ENCODE results near the gene ERI2.
A peak's percentile ranks its signal among the peaks of the same experiment; 100 is the strongest.

Gene ERI2, protein sequence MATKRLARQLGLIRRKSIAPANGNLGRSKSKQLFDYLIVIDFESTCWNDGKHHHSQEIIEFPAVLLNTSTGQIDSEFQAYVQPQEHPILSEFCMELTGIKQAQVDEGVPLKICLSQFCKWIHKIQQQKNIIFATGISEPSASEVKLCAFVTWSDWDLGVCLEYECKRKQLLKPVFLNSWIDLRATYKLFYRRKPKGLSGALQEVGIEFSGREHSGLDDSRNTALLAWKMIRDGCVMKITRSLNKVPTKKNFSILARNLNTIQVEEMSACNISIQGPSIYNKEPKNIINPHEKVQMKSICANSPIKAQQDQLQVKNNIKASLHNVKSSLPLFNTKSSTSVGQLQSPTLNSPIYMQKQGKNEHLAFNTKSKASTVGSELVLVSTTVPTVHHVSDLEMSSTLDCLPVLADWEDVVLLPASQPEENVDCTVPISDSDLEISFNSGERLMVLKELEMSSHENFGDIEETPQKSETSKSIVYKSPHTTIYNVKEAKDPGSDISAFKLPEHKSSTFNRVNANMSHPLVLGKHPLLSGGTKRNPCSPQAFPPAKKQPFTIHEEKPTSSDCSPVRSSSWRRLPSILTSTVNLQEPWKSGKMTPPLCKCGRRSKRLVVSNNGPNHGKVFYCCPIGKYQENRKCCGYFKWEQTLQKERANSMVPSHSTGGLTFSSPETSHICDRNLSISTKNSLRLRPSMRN

DNA sequence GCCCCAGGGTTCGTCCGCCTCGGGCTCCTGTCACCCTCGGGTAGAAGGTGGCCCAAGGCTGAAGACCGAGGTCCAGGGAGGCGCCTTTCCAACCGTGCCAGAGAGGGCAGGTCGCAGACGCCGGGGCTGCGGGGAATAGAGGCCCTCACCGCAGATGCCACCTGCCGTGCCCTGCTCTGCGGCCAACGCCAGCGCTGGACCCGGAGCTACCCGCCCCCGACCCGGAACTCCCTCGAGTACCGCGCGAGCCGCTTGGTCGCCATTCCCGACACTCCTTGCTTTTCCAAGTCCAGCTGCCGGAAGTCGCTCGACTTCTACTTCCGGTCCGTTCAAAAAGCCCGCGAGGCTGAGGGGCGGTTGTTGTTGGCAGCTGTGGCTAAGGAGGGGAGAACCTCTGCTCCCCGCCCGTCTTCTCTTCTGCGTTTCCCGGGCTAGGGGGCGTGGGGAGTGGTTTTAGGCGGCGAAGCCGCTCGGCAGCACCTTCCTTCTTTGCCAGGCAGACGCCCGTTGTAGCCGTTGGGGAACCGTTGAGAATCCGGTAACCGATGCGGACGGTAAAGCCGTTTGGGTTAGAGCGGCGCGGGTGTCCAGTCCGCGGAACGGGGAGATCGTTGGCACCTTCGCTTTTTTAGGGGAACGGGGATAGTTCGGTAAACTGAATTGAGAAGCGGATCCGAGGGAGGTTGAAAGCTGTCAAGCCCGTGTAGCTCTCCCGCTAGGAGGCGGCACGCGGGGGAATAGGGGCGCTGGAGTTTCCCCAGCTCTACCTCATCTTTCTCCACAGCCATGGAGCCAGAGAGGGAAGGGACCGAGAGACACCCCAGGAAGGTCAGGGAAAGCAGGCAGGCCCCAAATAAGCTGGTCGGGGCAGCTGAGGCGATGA lies at the start of gene ERI2, which contains the start of gene REXO5:
Gene ERI2, minus strand, starts transcription at position 305 of the 883 bp plus-strand sequence. Its CDS starts 42 bp downstream, at position 263.
Gene REXO5, plus strand, starts transcription at position 360 of the 883 bp plus-strand sequence. Its CDS starts 427 bp downstream, at position 787.
- DNase-seq = peak; percentile 82

DNA sequence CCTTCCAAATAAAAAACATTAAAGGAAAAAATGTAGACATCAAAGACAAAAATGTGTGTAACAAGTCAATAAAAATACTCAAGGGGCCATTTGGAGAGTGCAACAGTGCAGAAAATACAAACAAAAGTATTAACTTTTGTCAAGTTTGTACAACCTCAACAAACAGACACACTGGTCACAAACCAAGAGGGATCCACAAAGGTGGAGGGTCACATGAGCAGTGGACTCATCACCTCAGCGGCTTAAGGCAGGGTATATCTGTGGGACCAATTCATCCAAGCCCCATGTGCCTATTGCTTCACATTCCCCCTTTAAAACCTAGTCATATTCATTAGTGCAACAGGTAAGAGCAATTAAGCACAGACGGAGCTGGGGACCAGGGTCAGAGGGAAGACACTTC lies 48.7 kb upstream of the ERI2 start:
- no peak for DNase-seq

DNA sequence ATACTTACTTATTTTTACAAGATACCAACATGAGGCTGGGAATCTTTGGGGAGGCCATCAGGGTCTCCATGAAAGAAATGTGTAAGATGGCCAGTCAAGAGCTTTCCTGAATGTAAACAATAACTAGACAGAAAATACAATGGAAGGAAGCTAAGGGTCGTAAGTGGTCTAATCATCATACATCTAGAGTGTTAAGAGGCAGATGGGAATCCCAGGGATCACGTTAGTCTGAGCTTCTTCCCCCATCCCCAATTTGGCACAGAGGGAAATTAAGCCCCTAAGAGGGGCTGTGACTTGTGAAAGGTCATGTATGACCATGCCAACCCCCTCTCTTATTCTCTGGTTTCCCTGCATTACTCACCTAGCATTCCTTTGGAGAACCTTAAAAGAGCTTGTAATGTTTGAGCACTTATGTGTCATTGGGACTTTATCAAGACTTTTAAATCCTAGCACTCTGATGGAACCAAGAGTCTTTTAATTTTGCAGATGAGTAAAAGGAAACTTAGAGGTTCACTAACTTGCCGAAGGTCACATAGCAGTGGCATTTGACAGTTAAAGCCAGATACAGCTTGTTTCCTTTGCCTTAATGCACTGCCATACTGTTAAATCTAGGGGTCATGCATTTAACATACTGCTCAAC lies 47.8 kb upstream of the ERI2 start:
- DNase-seq = no peak

DNA sequence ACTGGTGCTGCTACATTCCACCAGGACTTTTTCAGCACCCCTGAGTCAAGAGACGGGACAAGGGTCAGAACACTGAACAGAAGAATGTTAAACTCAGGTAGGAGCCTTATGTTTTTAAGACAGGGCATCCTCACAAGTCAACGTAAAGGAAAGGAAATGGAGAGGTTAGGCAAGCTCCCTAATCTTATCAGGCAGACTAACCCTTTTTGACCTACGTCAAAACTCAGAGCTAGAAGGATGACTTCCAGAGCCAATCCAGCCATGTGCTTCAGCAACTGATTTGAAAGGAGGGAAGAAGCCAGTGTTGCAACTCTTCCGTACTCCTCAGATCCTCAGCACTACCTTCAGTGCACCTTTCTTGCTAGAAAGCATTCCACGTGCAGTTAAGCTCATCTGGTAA lies 46.9 kb upstream of the ERI2 start:
- DNase-seq = no peak

DNA sequence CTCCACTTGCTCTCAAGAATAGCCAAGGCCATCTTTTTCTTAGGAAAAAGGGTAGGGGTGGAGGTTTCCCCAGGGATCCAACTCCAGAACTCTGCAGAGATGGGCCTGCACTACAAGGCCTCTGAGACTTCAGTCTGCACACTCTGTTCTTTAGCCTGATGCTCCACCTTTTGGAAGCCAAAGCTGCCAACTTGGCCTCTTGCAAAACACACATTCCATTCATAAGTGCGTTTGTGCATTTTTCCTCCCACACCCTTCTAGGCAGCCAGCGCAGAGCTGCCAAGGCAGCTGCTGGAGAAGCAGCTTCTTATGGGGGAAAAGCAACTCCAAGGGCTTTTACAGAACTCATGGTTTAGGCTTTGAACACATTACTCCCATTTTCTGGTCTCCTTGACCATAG lies 45.3 kb upstream of the ERI2 start:
- DNase-seq = no peak

DNA sequence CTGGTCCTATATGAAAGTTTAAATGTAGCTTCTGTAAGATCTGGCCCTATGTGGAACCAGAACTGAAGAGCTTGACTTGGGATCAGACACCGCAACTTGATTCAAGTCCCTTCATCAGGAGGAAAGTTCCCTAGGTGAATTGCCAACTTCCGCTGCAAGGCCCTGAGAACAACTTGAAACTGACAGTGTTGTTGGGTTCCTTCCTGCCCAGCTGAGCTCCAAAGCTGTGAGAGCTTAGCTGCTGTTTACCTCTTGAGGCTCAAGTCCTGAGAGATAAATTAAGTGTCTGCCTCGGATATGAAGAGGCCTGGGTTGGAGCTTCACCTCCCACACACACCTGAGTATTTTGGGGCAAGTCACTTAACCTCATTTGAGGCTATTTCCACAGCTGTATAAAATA lies 44.7 kb upstream of the ERI2 start:
- DNase-seq = no peak

DNA sequence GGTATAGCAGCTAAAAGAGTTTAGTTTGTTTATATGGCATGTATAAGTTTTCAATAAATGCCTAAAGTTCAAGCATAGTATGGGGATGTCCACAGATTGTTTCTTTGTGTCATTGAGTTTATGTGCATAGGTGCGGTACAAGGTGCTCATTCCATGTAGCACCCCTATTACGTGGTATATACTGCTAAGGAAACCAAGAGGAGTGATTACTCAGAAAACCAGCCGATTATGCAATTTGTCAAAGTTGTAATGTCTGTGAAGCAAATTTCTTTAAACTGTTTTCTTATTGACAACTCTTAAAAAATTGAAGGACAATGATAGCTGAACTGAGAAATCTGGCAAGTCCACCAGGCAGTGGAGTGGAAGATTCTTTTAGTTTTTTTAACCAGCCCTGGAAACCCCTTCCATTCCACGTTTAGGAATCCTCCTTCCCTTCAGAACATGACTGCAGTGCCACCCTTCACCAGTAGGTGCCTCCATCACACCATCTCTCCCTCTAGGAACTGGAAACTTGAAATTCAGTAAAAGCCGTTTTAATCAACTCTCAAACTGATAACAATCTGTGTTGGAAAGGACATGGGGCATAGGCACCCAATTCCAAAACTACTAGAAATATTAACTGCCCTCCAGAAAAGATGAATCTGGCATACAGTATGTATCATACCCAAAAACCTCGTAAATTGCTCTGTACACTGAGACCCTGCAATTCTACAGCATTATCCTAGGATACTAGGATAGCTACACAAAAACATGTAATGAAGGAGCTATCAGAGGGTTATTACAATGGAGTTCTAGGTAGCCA lies 43.5 kb upstream of the ERI2 start:
- DNase-seq = peak; percentile 69

DNA sequence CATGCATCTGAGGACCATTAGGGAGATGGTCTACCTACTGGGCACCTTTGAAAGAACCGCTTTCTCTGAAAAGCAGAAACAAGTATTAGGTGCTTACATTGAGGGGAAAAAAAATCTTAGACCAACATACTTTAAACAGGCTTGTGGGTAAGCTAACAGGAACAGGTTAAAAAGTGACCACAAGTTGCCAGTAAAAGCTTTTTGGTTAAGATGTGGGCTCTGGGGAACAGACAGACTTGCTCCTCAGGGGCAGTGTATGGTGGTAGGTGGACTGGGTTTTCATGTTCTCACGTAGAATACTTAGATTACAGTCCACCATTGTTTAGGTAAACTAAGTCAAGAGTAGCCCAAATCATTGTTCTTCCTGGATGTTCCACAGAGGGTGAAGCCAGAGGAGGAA lies 41.3 kb upstream of the ERI2 start:
- no peak for DNase-seq

DNA sequence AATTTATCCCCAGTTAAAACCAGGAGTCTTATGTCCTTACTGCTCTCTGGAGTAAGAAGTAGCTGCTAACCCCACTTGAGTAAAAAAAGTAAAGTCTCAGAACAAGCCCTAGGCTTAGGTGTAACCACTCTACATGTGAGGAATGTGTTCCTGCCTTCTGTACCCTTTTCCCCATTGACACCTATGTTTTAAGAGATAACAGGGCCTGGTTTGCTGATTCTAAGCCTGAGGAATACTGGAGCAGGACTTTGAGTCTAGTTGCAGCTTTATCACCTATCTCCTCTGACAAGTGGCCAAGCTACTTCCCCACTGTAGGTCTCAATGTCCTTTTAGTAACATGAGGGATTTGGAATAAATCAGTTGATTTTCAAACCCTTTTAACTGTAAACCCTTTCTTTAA lies 40.3 kb upstream of the ERI2 start:
- no peak for DNase-seq

DNA sequence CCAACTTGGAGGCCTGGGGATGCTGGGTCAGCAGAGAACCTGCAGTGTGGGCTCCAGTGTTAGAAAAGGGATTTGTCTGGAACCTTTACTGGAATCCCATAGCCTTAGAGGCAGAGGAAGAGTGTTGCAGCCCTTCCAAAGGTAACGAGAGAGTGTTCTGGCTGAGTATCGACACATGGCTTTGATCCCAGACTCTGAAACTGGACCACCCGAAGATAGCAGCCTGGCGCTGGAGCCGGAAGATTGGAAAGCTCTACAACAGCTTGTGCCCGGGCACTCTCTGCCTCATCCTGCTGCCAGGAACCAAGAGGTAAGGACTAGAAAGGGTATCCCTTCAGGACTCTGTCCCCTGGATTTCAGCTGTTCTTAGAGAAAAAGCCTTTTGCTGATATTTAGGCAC lies 39.8 kb upstream of the ERI2 start:
- DNase-seq = no peak

DNA sequence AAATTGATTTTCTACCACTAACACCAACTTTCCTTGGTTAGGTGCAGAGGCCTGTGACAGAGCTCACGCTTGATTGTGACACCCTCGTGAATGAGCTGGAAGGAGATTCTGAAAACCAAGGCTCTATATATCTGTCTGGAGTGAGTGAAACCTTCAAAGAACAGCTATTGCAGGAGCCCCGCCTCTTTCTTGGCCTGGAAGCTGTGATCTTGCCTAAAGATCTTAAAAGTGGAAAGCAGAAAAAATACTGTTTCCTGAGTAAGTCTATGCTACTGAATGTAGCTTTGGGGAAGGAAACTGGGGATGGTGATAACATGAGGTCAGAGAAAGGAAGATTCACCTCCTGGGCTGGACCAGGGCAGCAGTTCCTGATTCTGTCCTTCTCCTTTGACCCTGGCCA lies 38.3 kb upstream of the ERI2 start:
- peak; percentile 2 for DNase-seq

DNA sequence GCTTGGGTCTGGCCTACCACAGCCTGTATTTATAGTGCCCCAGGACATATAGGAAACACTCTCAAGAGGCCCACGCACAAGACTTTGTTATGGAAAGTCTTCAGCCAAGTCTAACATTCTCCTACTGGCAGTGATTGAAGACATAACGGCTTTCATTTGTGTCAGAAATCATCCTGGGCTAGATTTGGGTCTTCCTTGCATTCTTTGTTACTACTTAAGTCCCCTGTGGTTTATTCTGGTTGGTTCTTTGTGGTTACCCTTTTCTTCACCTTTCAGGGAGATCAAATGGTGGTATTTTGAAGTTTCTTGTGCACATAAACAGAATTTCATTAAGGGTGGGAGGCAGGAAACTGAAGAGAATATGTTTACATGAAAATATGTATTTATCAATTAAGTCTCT lies 37.8 kb upstream of the ERI2 start:
- peak; percentile 15 for DNase-seq

DNA sequence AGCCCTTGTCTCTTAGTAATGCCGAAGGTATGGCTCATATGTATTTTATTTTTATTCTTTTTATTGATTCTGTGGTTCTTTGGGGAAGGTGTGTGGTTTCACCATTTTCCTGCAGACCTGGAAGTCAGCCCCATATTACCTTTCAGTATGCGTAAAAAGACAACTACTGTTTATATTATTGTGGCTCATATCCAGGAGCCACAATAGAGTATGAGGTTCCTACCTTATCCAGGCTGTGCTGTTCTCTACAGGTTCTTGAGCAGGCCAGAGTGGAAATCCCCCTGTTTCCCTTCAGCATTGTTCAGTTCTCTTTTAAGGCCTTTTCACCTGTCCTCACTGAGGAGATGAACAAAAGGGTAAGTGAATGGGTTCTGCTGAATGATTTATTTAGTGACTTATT lies 33.2 kb upstream of the ERI2 start:
- DNase-seq = no peak

DNA sequence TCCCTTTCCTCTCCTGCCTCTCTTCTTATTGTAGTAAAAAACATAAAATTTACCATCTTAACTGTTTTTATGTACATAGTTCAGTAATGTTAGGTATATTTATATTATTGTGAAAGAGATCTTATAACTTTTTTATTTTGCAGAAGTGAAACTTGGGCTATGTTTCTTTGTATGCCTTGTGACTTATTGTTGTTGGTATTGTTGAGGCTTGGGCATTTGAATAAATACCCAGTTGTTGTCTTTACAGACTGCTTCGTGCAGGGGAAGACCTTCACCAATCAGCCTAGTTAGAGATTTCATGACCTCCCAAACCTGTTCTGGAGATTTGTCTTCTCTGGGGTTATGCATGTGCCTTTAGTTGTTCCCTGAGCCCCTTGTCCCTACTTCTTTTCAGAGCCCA lies 32.0 kb upstream of the ERI2 start:
- no peak for DNase-seq

DNA sequence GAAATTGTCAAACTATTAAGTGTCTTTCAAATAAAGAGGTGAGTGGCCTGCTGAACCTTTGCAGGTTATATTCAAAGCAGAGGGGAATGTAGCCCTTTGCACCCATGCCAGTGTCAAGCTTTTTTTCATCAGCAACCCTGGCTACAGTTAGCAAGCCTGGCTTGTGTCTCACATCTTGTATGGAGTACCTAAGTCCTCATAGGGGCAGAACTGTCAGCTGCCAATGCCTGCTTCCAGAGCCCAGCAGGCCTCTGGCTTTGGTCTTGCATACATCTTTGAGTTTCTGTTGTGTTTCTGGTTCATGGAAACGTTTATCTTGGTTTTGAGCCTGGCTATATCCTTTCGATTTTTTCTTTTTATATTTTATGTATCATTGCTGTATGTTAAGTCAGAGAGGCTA lies 26.8 kb upstream of the ERI2 start:
- no peak for DNase-seq

DNA sequence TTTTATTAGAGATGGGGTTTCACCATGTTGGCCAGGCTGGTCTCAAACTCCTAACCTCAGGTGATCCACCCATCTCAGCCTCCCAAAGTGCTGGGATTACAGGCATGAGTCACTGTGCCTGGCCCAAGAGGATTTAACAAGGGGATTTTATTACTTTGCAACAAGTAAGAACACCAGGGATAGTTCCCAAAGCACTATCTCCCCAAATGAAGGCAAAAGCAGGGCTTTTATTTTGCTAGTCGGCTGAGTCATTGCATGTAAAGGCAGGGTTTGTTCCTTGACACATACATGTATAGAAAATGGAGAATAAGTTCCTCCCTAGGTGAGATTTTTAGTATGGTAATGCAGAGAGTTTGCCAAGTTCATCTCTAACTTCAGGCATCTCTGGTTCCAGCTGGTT lies 24.1 kb upstream of the ERI2 start:
- no peak for DNase-seq

DNA sequence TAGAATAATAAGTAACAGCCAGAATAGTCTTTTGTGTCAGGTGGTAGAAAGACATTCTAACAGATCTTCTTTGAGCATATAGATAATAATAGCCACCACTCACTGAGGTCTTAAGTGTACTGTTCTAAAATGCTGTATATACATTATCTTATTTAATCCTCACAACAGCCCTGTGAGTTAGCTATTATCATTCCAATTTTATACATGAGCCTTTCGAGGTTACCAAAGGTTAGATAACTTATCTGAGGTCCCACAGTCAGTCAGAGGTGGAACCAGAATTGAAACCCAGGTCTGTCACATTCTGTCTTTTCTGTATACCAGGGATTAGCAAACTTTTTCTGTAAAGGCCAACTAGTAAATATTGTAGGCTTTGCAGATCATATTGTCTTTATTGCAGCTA lies 23.3 kb upstream of the ERI2 start:
- DNase-seq = no peak

DNA sequence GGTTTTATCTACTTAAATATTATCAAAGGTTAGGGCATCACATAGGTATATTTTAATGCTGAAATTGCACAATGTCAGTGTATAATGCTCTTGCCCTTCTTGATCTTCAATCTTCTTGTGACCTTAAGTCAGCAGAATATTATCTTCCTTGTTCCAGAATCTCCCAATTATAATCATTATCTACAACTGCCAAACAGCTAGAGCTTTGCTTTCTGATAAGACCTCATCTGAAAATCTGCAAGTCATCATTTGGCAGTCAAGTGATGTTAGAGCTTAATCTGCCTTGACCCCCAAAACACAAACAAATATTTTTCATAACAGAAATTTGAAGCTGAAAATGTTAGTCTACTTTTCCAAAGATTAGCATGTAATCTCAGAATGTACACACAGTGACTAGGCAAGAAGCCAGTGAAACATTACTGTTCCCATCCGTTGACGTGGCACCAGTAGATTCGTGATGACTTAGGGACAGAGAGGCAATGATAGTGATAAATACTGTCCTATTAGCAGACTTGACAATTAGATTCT lies 19.8 kb upstream of the ERI2 start:
- no peak for DNase-seq

DNA sequence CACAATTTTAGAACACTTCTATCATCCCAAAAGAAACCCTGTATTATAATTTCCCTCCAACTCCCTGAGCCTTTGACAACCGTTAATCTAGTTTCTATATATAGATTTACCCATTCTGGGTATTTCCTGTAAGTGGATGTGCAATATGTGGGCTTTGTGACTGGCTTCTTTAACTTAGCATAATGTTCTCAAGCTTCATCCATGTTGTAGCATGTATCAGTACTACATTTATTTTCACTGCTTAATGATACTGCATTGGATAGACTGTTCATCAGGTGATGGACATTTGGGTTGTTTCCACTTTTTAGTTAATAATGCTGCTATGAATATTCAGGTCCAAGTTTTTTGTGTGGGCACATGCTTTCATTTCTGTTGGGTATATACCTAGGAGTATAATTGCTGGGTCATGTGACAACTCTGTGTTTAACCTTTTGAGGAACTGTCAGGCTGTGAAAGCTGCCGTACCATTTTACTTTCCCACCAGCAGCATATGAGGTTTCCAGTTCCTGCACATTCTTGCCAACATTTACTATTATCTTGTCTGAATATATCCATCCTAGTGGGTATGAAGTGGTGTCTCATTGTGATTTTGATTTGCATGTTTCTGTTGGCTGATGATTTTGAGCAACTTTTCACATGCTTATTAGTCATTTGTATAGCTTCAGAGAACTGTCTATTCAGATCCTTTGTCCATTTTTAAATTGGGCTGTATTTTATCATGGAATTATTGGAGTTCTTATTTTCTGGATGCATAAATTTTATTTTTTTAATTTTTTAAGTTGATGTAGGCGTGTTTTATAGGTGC lies 16.5 kb upstream of the ERI2 start:
- DNase-seq = no peak

DNA sequence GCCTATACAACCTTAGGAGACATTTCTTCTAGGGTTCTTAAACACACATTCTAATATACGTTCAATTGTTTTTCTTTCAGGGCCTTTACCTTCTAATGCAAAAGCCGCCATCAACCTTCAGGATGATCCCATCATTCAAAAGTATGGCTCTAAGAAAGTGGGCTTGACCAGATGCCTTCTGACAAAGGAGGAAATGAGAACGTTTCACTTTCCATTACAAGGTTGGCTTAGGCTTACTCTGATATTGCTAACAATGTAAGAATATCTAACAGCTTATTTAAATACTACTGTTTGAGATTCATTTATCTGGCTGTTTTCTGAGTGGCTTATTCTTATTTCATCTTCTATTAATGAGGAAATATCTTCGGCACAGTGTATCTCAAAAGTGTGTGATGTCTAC lies 15.4 kb upstream of the ERI2 start:
- no peak for DNase-seq

Data from CD4-positive, alpha-beta T cell treated with Interleukin-17A for 1 hour (primary cell).